Measurements from ENCODE around the gene PTGIS. TPM values are rescaled to one million over a fixed set of nuclear protein-coding genes. Genes with fewer than 3 reads are reported as not detected.

The PTGIS gene
- total RNA-seq, 2 experiments from 2014 or later = 1.5 to 1.6 TPM

GRCh38 chr20:49556621-49557020, 11.3 kb downstream of the PTGIS start:
- peaks cover 4% of the 10 kb centered on the region for H3K36me3 Mint-ChIP-seq (ENCODE audit: low read depth)
- H3K9me3 Mint-ChIP-seq = peaks cover 6% of the 10 kb centered on the region
- H3K27ac Mint-ChIP-seq = no peak overlapping the region
- intact Hi-C loops (cut with micrococcal nuclease) = no loop called here
- ChIA-PET POLR2A (interaction anchor here (1.5 kb wide), 1 partner anchor 13 kb away, joined by 7 read pairs; no protein-coding TSS in a partner anchor), CTCF (interaction anchor here (1.0 to 2.4 kb wide), 8 partner anchors 11 to 289 kb away, joined by 3 to 10 read pairs (median 4); no protein-coding TSS in a partner anchor)
- ATAC-seq (no peak), DNase-seq (no peak)
- H3K4me1 Mint-ChIP-seq (ENCODE audit: low read depth) = peaks cover under 1% of the 10 kb centered on the region
- H3K27me3 Mint-ChIP-seq = peaks cover 41% of the 10 kb centered on the region
- H3K4me3 Mint-ChIP-seq = no peak overlapping the region
- TF ChIP-seq, protein P1, sequence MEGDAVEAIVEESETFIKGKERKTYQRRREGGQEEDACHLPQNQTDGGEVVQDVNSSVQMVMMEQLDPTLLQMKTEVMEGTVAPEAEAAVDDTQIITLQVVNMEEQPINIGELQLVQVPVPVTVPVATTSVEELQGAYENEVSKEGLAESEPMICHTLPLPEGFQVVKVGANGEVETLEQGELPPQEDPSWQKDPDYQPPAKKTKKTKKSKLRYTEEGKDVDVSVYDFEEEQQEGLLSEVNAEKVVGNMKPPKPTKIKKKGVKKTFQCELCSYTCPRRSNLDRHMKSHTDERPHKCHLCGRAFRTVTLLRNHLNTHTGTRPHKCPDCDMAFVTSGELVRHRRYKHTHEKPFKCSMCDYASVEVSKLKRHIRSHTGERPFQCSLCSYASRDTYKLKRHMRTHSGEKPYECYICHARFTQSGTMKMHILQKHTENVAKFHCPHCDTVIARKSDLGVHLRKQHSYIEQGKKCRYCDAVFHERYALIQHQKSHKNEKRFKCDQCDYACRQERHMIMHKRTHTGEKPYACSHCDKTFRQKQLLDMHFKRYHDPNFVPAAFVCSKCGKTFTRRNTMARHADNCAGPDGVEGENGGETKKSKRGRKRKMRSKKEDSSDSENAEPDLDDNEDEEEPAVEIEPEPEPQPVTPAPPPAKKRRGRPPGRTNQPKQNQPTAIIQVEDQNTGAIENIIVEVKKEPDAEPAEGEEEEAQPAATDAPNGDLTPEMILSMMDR (IDR thresholded peaks at IDR 0.05) = no peak

DNA sequence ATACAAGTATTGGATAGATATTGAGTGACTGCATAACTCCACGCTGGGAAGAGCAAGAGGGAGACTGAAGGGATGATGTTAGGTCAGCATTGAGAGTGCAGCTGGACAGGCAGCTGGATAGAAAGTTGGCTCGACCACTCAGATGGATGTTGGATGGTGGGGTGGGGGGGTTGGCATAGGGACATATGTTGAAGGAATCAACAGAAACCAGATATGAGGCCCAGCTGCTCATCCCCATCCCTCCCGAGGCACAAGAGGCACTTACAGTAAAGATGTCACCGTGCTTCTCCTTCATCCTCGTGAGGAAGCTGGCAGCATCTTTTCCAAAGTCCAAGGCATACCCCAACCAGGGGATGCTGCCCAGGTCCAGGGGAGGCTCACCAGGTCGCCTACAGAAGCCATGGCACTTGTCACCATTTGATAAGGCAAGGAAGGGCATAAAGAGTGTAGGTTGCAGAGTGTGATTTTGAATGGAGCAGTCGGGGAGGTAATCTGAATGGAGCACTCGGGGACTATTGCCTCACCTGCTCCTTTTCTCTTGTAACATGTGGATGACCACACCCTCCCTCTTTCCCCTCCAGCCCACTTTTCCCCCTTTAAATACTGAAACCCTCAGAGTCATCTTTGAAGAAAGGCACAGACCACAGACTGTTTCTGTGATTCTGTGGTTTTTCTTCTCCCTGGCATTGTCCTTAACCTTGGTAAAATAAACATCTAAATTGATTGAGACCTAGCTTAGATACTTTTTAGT, 18.0 kb downstream of the PTGIS start:
- intact Hi-C loops (cut with micrococcal nuclease) = no loop called here
- POLR2A ChIA-PET = interaction anchor here (0.6 to 1.3 kb wide), 2 partner anchors 45 to 596 kb away, joined by 3 to 4 read pairs; no protein-coding TSS in a partner anchor
- Mint-ChIP-seq H3K27me3 (peaks cover 16% of the 10 kb centered on the region), H3K36me3 (ENCODE audit: low read depth) (peaks cover 4% of the 10 kb centered on the region), H3K9me3 (peaks cover 7% of the 10 kb centered on the region), H3K4me1 (ENCODE audit: low read depth) (peaks cover 6% of the 10 kb centered on the region), H3K27ac (no peak overlapping the region), H3K4me3 (no peak overlapping the region)
- CTCF ChIA-PET = interaction anchor here (1.2 to 18.4 kb wide), 2 partner anchors 9 to 56 kb away, joined by 3 to 438 read pairs; no protein-coding TSS in a partner anchor
- TF ChIP-seq, protein P1 (IDR thresholded peaks at IDR 0.05) = no peak
- peak; percentile 47 for ATAC-seq
- no peak for DNase-seq

DNA sequence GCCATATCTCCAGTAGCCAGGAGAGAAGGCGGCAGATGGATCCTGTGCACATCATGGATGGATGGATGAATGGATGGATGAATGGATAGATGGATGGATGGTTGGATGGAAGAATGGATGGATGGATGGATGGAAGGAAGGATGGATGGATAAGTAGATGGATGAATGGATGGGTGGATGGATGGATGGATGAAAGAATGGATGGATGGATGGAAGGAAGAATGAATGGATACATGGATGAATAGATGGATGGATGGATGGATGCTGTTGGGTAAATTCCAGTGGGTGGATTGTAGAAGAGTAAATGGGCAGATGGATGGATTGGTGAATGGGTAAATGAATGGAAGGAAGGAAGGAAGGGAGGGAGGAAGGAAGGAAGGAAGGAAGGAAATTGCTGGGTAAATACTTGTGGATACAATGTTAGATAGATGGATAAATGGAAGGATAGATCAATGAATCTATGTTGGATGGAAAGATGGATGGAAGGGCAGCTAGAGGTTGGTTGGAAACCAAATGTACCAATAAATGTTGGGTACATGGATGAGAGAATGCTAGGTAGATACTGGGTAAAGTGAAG, 19.5 kb downstream of the PTGIS start:
- ChIA-PET CTCF (interaction anchor here (18.4 kb wide), 1 partner anchor 58 kb away, joined by 438 read pairs; no protein-coding TSS in a partner anchor), POLR2A (interaction anchor here (1.3 kb wide), 1 partner anchor 46 kb away, joined by 4 read pairs; no protein-coding TSS in a partner anchor)
- Mint-ChIP-seq H3K27ac (no peak overlapping the region), H3K27me3 (peaks cover 13% of the 10 kb centered on the region), H3K9me3 (peaks cover 7% of the 10 kb centered on the region), H3K4me3 (no peak overlapping the region), H3K36me3 (ENCODE audit: low read depth) (peaks cover 4% of the 10 kb centered on the region), H3K4me1 (ENCODE audit: low read depth) (peaks cover 6% of the 10 kb centered on the region)
- TF ChIP-seq, protein P1 (IDR thresholded peaks at IDR 0.05) = no peak
- DNase-seq (no peak), ATAC-seq (no peak)
- intact Hi-C loops (cut with micrococcal nuclease) = no loop called here

DNA sequence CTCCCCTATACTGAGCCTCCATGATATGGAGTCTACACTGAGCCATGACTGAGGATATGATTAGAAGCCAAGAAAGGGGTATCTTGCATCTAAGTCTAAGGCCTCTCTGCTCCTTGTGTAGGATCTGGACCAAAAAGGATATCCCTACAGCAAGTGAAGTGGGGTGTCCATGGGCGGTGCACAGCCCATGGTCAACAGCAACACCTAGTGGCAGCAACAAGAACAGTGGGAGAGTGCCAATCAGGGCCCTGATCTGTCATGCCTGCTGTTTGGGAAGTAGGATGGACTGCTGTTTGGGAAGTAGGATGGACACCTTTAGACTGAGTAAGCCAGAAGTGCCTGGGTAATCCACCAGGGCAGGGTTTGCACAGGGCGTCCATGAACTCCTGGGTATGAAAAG, 22.4 kb downstream of the PTGIS start:
- H3K27me3 Mint-ChIP-seq = peaks cover 3% of the 10 kb centered on the region
- no peak overlapping the region for H3K4me3 Mint-ChIP-seq
- H3K9me3 Mint-ChIP-seq = peaks cover 7% of the 10 kb centered on the region
- CTCF ChIA-PET = interaction anchor here (1.5 to 18.4 kb wide), 4 partner anchors 11 to 211 kb away, joined by 4 to 438 read pairs (median 31); no protein-coding TSS in a partner anchor
- ATAC-seq (no peak), DNase-seq (no peak)
- TF ChIP-seq, protein P1 (IDR thresholded peaks at IDR 0.05) = peak; percentile 37
- no peak overlapping the region for H3K27ac Mint-ChIP-seq
- POLR2A ChIA-PET = interaction anchor here (1.0 kb wide), 2 partner anchors 9 to 50 kb away, joined by 3 to 4 read pairs; no protein-coding TSS in a partner anchor
- H3K36me3 Mint-ChIP-seq (ENCODE audit: low read depth) = peaks cover 6% of the 10 kb centered on the region
- intact Hi-C loops (cut with micrococcal nuclease) = no loop called here
- H3K4me1 Mint-ChIP-seq (ENCODE audit: low read depth) = peaks cover 16% of the 10 kb centered on the region

Measured in activated CD8-positive, alpha-beta T cell treated with anti-CD3 and anti-CD28 coated beads for 36 hours (primary cell).